NCI-H1092 (cell line): ENCODE data around the gene RCL1.

Experiments
- DNase-seq: peaks from one replicate; lab custom pipeline; 2025; lab: John Stamatoyannopoulos, UW

The RCL1 gene

DNA sequence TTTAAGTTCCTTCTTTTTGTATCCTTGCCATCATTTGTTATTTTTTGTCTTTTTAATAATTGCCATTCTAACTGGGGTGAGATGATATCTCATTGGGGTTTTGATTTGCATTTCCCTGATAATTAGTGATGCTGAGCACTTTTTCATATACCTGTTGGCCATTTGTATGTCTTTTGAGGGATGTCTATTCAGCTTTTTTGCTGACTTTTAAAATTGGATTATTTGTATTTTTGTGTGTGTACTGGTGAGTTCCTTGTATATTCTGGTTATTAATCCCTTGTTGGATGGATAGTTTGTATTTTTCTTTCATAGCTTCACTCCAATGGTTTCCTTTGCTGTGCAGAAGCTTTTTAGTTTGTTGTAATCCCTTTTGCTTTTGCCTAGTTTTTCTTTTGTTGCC, 19.1 kb downstream of the RCL1 start:
- no peak for DNase-seq

GRCh38 chr9:4812858-4813257, 20.1 kb downstream of the RCL1 start:
- no peak for DNase-seq

DNA sequence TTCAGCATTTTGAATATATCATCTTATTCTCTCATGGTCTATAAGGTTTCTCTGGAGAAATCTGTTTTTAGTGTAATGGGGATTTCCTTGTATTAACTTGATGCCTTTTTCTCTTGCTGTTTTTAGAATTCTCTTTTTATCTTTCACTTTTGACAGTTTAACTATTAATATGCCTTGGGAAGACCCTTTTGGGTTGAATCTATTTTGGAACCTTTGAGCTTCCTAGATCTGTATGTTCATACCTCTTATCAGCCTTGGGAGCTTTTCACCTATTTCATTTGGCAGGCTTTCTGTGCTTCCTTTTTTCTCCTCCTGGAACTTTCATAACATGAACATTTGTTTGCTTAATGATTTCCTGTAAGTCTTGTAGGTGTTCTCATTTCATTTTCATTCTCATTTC, 22.2 kb downstream of the RCL1 start:
- no peak for DNase-seq

DNA sequence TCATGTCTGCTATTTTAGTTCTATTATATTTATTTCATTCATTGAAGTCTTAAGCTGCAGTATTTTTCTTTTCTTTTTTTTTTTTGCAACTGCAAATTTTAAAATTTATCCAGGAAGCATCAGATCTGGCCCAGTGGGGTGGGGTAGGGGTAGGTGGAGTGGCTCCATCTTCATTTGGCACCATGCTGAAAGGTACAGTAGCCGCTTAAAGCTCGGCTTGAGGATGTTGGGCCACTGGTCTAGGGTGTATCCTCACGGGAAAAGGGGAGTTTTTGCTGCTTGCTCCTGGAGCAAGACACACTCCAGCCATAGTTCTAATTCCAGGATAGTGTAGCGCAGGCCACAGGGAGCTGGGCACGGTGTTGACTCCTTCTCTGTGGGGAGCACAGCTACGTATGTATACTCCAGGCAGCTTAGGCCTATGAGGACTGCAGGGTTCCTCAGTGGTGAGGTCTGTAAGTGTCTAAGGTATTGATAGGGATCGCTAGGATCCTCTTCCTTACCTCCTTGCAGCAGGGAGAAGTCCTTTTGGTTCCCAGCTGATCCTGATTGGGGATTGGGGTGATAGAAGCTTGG, 22.7 kb downstream of the RCL1 start:
- no peak for DNase-seq

DNA sequence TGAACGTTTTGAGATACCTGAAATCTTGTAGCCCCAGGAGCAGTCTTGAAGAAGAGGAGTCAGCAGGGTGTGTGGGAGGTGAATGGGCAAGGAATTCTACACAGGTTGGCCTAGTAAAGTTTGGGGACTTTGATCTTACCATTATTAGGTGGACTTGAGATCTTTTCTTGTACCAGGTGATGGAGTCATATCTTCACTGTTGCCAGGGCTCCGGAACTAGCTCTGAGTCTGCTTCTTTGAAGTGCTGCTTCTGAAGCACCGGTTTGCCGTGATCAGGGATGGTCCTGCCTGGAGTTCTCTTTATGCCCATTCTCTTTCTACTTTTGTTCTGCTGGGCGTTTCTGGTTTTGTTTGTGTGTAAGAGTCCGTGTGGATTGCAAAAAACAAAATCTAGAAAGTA, 27.4 kb downstream of the RCL1 start:
- no peak for DNase-seq

GRCh38 chr9:4821133-4821532, 28.4 kb downstream of the RCL1 start:
- DNase-seq = no peak

DNA sequence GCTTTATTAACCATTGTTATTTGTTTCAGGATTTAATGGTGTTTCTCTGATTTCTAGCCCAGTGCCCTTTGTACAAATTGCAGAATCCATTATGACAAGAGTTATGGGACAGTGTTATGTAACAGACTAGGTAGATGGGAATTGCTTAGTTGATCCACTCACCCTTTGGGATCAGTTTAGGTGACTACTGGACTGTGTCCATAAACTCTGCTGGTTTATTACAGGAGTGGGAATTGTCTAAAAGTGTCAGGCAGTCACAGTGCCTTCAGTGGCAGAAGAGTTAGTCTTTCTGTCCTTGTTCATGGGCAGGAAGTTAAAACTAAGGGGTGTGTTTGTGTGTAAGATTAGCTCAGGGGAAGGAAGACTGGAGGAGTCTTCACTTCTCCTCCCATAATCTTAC, 29.3 kb downstream of the RCL1 start:
- DNase-seq = no peak

DNA sequence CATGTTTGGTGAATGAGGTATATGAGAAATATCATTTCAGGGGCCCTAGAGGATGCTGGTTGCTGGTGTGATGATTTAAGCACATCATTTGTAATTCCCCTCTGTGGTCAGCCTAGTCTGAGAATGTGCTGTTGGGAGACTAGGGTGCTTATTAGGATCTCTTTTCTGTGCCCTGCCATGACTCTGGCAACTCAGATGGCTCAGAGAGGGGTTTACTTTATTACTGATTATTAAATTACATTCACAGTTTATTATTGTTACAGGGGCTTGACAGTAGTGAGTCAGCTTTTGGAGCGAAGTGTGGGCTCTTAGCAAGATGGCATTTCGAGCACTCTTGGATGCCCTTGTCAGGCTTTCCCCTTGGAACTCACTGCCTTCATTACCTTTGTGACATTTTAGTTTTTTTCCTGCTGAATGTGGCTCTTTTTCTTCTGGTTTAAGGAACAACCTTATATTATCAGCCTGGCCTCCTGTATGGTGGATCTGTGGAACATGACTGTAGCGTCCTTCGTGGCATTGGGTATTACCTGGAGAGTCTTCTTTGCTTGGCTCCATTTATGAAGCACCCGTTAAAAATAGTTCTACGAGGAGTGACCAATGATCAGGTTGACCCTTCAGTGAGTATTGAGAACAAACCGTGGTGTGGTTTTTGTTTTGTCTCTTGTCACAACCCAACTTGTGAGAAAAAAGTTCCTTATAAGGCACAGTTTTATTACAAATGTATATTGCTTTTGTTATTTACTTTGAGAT, 33.8 kb downstream of the RCL1 start:
- DNase-seq = no peak

DNA sequence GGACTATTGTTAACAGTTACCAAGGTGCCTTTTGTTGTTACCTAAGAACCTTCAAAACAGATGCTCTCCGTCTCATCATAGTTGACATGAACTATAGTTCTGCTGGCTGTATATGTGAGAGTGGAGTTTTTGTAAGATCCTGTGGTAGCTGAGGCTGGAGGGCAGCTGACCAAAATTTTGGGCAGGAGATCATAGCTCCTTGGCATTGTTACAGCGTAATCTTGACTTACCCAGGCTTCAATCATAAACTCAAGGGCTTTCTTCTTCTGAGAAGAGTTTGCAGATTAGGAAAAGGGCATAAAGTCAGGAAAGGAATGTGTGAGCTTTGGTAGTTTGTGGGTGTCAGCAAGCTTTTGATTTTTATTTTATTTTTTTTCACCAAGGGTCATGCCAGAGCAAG, 34.5 kb downstream of the RCL1 start:
- no peak for DNase-seq

- no peak for DNase-seq
Observed at GRCh38 chr9:4828761-4829160, 36.0 kb downstream of the RCL1 start.

DNA sequence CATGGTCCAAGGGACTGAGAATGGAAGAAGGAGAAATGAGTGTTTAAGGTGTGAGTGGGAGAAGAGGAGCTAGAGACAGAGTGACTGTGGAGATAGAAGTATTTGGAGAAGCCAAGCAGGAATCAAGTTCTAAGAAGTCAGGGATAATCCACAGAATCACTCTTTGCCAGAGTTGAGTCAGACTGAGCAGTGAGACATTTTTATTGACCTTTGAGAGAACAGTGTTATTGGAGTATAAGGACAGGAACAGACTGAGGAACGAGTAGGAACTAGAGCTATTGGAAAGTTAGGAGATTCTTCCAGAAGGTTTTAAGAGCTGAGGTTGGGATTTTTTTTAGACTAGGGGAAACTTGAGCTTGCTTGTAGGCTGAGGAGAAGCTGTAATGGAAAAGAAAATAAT, 37.2 kb downstream of the RCL1 start:
- no peak for DNase-seq

DNA sequence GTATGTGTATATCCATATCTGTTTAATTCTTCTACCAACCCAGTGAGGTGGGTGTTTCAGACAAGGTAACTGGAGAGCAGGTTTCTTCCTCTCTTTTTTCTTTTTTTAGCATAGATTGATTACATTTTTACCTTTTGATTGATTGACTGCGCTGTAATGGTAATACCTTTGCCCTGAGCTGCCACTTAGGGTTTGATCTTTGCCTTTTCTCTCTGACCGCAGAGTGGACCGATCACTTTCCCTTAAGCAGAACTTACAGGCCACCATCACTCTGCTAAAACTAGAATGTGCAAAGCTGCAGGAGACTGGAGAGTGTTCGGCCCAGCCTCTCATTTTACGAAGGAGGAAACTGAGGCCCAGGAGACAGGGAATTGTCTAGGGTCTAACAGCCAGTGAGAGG, 38.0 kb downstream of the RCL1 start:
- DNase-seq = no peak

DNA sequence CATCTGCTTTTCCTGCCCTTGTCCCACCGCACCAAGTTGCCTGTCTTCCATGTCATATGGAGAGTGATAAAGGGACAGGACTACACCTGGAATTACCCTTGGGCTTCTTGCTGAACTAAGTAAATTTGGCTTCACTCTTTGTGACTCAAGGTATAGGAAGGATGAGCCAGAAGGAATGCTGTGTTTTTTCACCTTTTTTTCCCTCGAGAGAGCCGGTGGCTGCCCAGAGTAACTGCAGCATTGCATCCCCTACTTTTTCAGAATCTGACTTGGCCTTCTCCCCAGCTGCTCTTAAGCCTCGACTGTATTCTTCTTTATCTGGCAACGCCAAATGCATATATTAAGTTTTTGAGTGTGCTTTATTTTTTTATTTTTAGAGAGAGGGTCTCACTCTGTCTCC, 38.4 kb downstream of the RCL1 start:
- no peak for DNase-seq

DNA sequence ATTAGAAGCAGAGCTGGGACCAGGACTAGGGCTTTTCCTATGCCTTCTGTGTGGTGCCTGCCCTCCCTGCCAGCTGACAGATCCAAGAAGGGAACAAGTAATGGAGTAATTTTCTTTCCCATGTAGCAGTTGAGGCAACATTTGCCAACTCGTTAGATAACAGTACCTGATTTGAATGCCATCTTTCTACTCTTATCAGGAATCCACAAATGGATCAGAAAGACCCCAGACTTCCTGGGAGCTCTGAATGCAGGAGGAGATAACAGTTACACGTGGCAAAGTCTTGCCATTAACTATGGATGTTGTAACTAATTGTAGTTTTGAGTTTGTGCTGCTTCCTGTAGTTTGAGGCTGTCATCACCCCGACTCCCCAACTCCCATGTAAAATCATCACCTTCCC, 39.2 kb downstream of the RCL1 start:
- no peak for DNase-seq

- DNase-seq = no peak
Observed at GRCh38 chr9:4832786-4833579, 40.2 kb downstream of the RCL1 start.

- DNase-seq = no peak
Observed at GRCh38 chr9:4833781-4834560, 41.2 kb downstream of the RCL1 start.

- no peak for DNase-seq
Observed at GRCh38 chr9:4836676-4837075, 43.9 kb downstream of the RCL1 start.

DNA sequence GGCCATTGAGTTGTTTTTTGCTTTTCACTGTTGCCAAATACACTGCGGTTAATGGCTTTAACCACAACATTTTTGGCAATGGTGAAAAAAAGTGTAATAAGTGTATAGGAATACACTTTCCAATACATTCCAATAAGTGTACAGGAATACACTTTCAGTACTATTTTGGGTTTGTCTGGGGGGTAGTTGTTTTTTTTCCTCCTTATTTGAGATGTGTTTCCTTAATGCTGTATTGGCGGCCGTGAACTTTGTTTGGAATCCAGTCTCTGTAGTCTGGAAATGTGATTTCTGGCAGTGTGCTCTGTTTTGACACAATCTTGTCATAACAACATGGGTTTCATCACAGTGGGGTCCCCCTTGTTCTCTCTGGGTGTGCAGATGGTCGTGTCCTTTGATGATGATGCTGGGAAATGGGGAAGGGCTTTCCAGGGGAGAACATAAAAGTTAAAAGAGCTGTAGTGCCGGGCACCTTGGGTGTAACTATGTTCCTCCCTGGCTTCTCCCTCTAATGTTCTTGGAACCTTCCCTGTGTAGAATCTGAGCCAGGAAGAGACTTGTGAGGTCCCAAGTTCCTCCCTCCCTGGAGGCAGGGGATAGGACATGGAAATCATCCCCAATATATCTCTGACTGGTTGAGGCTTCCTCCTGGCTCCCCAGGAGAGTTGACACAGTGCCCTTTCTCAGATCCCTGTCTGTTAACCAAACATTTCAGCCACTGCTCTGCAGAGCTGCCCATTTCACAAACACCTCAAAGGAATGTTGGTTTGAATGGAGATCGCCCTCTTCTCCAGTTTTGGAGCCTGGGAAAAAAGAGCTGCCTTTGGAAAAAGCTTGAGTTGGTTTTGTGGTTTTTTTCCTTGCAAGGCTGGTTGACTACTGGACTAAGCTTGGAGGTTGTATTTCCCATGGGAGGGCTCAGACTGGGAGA, 44.8 kb downstream of the RCL1 start:
- DNase-seq = no peak

- no peak for DNase-seq
Observed at GRCh38 chr9:4838189-4838546, 45.4 kb downstream of the RCL1 start.

DNA sequence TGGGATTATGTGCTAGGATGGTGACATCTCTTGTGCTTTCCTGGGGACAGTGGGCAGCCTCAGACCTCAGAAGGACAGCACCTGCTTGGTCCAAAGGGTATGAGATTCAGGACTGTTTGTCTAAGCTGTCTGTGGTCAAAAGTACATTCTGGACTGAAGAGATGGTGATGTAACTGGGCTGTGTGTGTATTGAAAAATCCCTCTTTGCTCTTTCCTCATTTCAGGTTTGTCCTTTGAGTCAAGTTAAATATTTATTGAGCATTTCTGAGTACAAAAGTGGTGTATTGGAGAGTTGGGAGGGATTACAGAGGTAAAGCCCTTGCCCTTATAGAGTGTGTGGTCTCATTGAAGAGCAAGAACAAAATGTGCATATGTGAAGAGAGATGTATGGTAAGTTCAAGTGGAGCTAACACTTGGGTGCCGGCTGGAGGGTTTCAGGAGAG, 46.7 kb downstream of the RCL1 start:
- DNase-seq = no peak

GRCh38 chr9:4840018-4840417, 47.3 kb downstream of the RCL1 start:
- DNase-seq = no peak
